HepG2 (cell line): ENCODE data around the gene MYO1E. TPM values are rescaled to one million over a fixed set of nuclear protein-coding genes. Genes with fewer than 3 reads are reported as not detected.

Experiments used
- ELF1 ChIP-seq: sonication (generic); formaldehyde crosslinking; IDR thresholded peaks from 2 replicates; pipeline ENCODE4 v1.4.0; 2020; ENCODE audit warnings: missing genetic modification reagents
- HNF1A ChIP-seq, 2 experiments: sonication (generic) in 1 of 2; formaldehyde crosslinking in 1 of 2; IDR thresholded peaks; 2 replicates each; pipeline versions ENCODE4 v1.4.0 to v1.6.1; 2016 to 2020; ENCODE audit warnings: borderline replicate concordance in 1 of 2, low read depth in 1 of 2, mild to moderate bottlenecking in 1 of 2, missing genetic modification reagents in 1 of 2
- HNF4A ChIP-seq: sonication (generic); formaldehyde crosslinking; IDR thresholded peaks from 2 replicates; pipeline ENCODE4 v1.4.0; 2020; ENCODE audit warnings: missing genetic modification reagents
- HNRNPUL1 ChIP-seq: fragments of 200-400 bp; formaldehyde crosslinking; IDR thresholded peaks from 2 replicates; pipeline ENCODE4 v1.6.1; 2017; ENCODE audit warnings: low read depth, mild to moderate bottlenecking, low read length, moderate library complexity
- IKZF1 ChIP-seq: fragments of 450-650 bp; IDR thresholded peaks from 2 replicates; pipeline ENCODE4 v1.7.1; 2016
- IKZF4 ChIP-seq: sonication (generic); formaldehyde crosslinking; IDR thresholded peaks from 2 replicates; pipeline ENCODE4 v1.5.1; 2020; ENCODE audit warnings: borderline replicate concordance, mild to moderate bottlenecking, low read depth, missing genetic modification reagents; ENCODE audit errors: not compliant biosample characterization
- KAT2B ChIP-seq: fragments of 150-350 bp; IDR thresholded peaks from 2 replicates; pipeline ENCODE4 v1.6.1; 2014; ENCODE audit warnings: low read depth, low read length, borderline replicate concordance
- NPAS2 ChIP-seq: sonication (generic); formaldehyde crosslinking; IDR thresholded peaks from 2 replicates; pipeline ENCODE4 v1.8.0; 2022; ENCODE audit warnings: mild to moderate bottlenecking, missing genetic modification reagents, borderline replicate concordance
- NR2F1 ChIP-seq, 2 experiments: fragments of 450-650 bp in 1 of 2; formaldehyde crosslinking in 1 of 2; IDR thresholded peaks; 2 replicates each; pipeline versions ENCODE4 v1.5.0 to v1.6.1; 2016 to 2020; ENCODE audit warnings: mild to moderate bottlenecking in 1 of 2, missing compliant biosample characterization in 1 of 2, missing genetic modification reagents in 1 of 2, moderate library complexity in 1 of 2
- POGK ChIP-seq: sonication (generic); formaldehyde crosslinking; conservative IDR thresholded peaks from 2 replicates; pipeline ENCODE4 v1.8.0; 2022; ENCODE audit warnings: mild to moderate bottlenecking, moderate library complexity, missing genetic modification reagents
- RBM22 ChIP-seq: fragments of 200-400 bp; formaldehyde crosslinking; optimal IDR thresholded peaks from 2 replicates; pipeline ENCODE3; 2017; ENCODE audit warnings: mild to moderate bottlenecking, low read length, moderate library complexity
- SRSF9 ChIP-seq: fragments of 200-400 bp; formaldehyde crosslinking; IDR thresholded peaks from 2 replicates; pipeline ENCODE4 v1.6.1; 2018; ENCODE audit warnings: borderline replicate concordance, mild to moderate bottlenecking, low read depth, low read length; ENCODE audit not compliant: insufficient read depth, poor library complexity, severe bottlenecking
- ZBTB10 ChIP-seq: sonication (generic); formaldehyde crosslinking; IDR thresholded peaks from 2 replicates; pipeline ENCODE4 v1.4.0; 2020; ENCODE audit warnings: missing genetic modification reagents, borderline replicate concordance
- ZBTB34 ChIP-seq: sonication (generic); formaldehyde crosslinking; IDR thresholded peaks from 2 replicates; pipeline ENCODE4 v1.8.0; 2022; ENCODE audit warnings: mild to moderate bottlenecking, missing genetic modification reagents
- ZNF331 ChIP-seq: sonication (generic); formaldehyde crosslinking; IDR thresholded peaks from 2 replicates; pipeline ENCODE4 v1.4.0; 2020; ENCODE audit warnings: missing genetic modification reagents
- ZNF510 ChIP-seq: sonication (generic); formaldehyde crosslinking; IDR thresholded peaks from 2 replicates; pipeline ENCODE4 v1.4.0; 2020; ENCODE audit warnings: low read depth, mild to moderate bottlenecking, missing genetic modification reagents
- ZNF549 ChIP-seq: sonication (generic); formaldehyde crosslinking; IDR thresholded peaks from 2 replicates; pipeline ENCODE4 v1.5.0; 2020; ENCODE audit warnings: missing genetic modification reagents
- ZNF562 ChIP-seq: sonication (generic); formaldehyde crosslinking; IDR thresholded peaks from 2 replicates; pipeline ENCODE4 v1.8.0; 2022; ENCODE audit warnings: missing genetic modification reagents, borderline replicate concordance
- ZSCAN30 ChIP-seq: sonication (generic); formaldehyde crosslinking; IDR thresholded peaks from 2 replicates; pipeline ENCODE4 v1.5.0; 2020; ENCODE audit warnings: mild to moderate bottlenecking, missing genetic modification reagents
- ZSCAN9 ChIP-seq: IDR thresholded peaks from 2 replicates; pipeline ENCODE4 v1.6.1; 2016; ENCODE audit warnings: borderline replicate concordance
- polyA plus RNA-seq, 8 experiments: library from polyadenylated mRNA; depleted of rRNA in 3 of 8; stranded (reverse) in 7 of 8; unstranded in 1 of 8; fragments of >200 nt; fragmentation: Illumina TruSeq in 4 of 8; extraction: Trizol in 4 of 8; gene quantifications; 2 replicates each; pipeline versions ENCODE4 v1.2.1 to v1.2.3, GENCODE V29; 2011 to 2016; ENCODE audit warnings: low read depth in 4 of 8, missing spikeins in 1 of 8, mixed read lengths in 1 of 8; ENCODE audit not compliant: insufficient read depth in 1 of 8
- total RNA-seq, 5 experiments: library from RNA; depleted of rRNA; stranded (reverse); fragments of >200 nt; fragmentation: Illumina TruSeq; extraction: Trizol; gene quantifications; 2 replicates each; pipeline ENCODE4 v1.2.3, GENCODE V29; 2016; ENCODE audit warnings: low read depth in 1 of 5

Gene MYO1E
- total and polyA plus RNA-seq, 2 of the 13 experiments (the other 11 are each of a cell fraction or from before 2014, with no cell fraction given): 15.7 to 25.1 TPM

- TF ChIP-seq ZBTB10 (no peak), SRSF9 (no peak), ZNF510 (CRISPR knock-in tag) (no peak), HNF1A (IDR thresholded peaks at IDR 0.05; ENCODE audit: low read depth) (no peak), HNF1A (CRISPR knock-in tag; IDR thresholded peaks at IDR 0.05; ENCODE audit: borderline replicate concordance) (peak; percentile 44; the same call in 1 of the 2 replicates), HNF4A (CRISPR knock-in tag) (peak; percentile 90), ZNF562 (no peak), IKZF1 (no peak), ZSCAN30 (CRISPR knock-in tag) (no peak), ELF1 (no peak), ZNF549 (CRISPR knock-in tag) (no peak), ZSCAN9 (no peak), ZBTB34 (CRISPR knock-in tag) (no peak), ZNF331 (peak; percentile 52; the same call in 1 of the 2 replicates), IKZF4 (no peak), KAT2B (no peak), HNRNPUL1 (no peak), POGK (CRISPR knock-in tag) (no peak), RBM22 (no peak), NPAS2 (CRISPR knock-in tag) (no peak), NR2F1 (CRISPR knock-in tag; IDR thresholded peaks at IDR 0.05) (peak in 1 of 2 experiments; percentile 55; a peak in 1 of 4 replicates)
Observed at GRCh38 chr15:59281699-59282098, 91.0 kb downstream of the MYO1E start (continued).
